HCT116 (cell line): Measurements from ENCODE around the gene HLA-DRB1. TPM values are rescaled to one million over a fixed set of nuclear protein-coding genes. Genes with fewer than 3 reads are reported as not detected.
A peak's percentile ranks its signal among the peaks of the same experiment; 100 is the strongest.

ENCODE experiments used
- ATAC-seq: fragments of 200-7000 bp; cut with Tn5 transposase; 2 replicates; pipeline ENCODE4 v1.9.1; 2020; ENCODE audit warnings: mild to moderate bottlenecking, moderate library complexity
- BruUV-seq: library from RNA; stranded (reverse); fragments of 400-500 nt; replicated peaks from 2 replicates; lab custom pipeline; 2021; lab: Mats Ljungman, UMichigan
- CTCF ChIA-PET: fragments of 300-600 bp; sonication (Branson Sonifier 250); formaldehyde crosslinking; loops from one replicate; lab custom pipeline; 2021; ENCODE audit warnings: antibody characterized with exemption; lab: Charles Lee
- POLR2A ChIA-PET: fragments of 300-600, 350-600 bp; sonication (Branson Sonifier 250); formaldehyde crosslinking; loops from one replicate; lab custom pipeline; 2021; ENCODE audit warnings: antibody characterized with exemption; lab: Charles Lee
- RAD21 ChIA-PET, 2 experiments: fragments of 300-600 bp; sonication (Branson Sonifier 250); formaldehyde crosslinking; loops; one replicate each; lab custom pipeline; 2023; ENCODE audit warnings: low total read pairs in 2 of 2; ENCODE audit not compliant: uncharacterized antibody in 2 of 2, unreplicated experiment in 2 of 2, low non-redundant PET in 1 of 2; lab: Charles Lee
- DNase-seq: peaks from one replicate; pipeline ENCODE4 v3.0.0-alpha.2; 2010; ENCODE audit warnings: low read depth, low spot score
- H2AFZ ChIP-seq: fragments of 200-600 bp; shearing (Covaris generic), sonication (generic); 2 replicates; pipeline ENCODE4 v1.6.1; 2017; ENCODE audit warnings: low read depth, mixed run types, mixed read lengths, antibody characterized with exemption, low read length; ENCODE audit not compliant: poor library complexity, severe bottlenecking
- H3K27ac ChIP-seq: 2 replicates; pipeline ENCODE4 v1.5.1; 2012; ENCODE audit warnings: low read depth, low read length
- H3K27me3 ChIP-seq: fragments of 200-600 bp; sonication (generic); 2 replicates; pipeline ENCODE4 v1.6.1; 2016; ENCODE audit warnings: mixed run types, low read length, mixed read lengths; ENCODE audit not compliant: insufficient read depth
- H3K36me3 ChIP-seq, 2 experiments: fragments of 200-500 bp in 1 of 2; fragments of 200-600 bp in 1 of 2; sonication (Bioruptor generic) in 1 of 2; sonication (generic) in 1 of 2; 2 replicates each; pipeline versions ENCODE4 v1.5.1 to v1.6.1; 2014 to 2016; ENCODE audit warnings: low read length in 2 of 2, inconsistent platforms in 1 of 2, mixed read lengths in 1 of 2, mixed run types in 1 of 2; ENCODE audit not compliant: insufficient read depth in 2 of 2, control insufficient read depth in 1 of 2
- H3K4me1 ChIP-seq, 2 experiments: fragments of 200-600 bp in 1 of 2; sonication (generic) in 1 of 2; 2 replicates each; pipeline versions ENCODE4 v1.5.1 to v1.6.1; 2012 to 2017; ENCODE audit warnings: low read length in 2 of 2, inconsistent platforms in 1 of 2, mild to moderate bottlenecking in 1 of 2, mixed read lengths in 1 of 2, mixed run types in 1 of 2, moderate library complexity in 1 of 2; ENCODE audit not compliant: insufficient read depth in 2 of 2, control insufficient read depth in 1 of 2
- H3K4me2 ChIP-seq: fragments of 200-600 bp; sonication (generic); 2 replicates; pipeline ENCODE4 v1.6.1; 2017; ENCODE audit warnings: mixed run types, low read length, mixed read lengths
- H3K4me3 ChIP-seq, 2 experiments: fragments of 200-600 bp in 1 of 2; sonication (generic) in 1 of 2; replicated peaks in 1 of 2; 2 replicates each; pipeline ENCODE4 v1.5.1; 2011 to 2016; ENCODE audit warnings: low read length in 2 of 2, control low read depth in 1 of 2, low read depth in 1 of 2, mild to moderate bottlenecking in 1 of 2, mixed read lengths in 1 of 2, mixed run types in 1 of 2
- H3K79me2 ChIP-seq: fragments of 200-600 bp; sonication (generic); 2 replicates; pipeline ENCODE4 v1.6.1; 2017; ENCODE audit warnings: mild to moderate bottlenecking, mixed run types, low read length, moderate library complexity, mixed read lengths; ENCODE audit not compliant: insufficient read depth
- H3K9ac ChIP-seq: fragments of 200-600 bp; sonication (generic); 2 replicates; pipeline ENCODE4 v1.6.1; 2016; ENCODE audit warnings: low read length, mixed read lengths
- H3K9me2 ChIP-seq: fragments of 200-600 bp; sonication (generic), shearing (Covaris generic); 2 replicates; pipeline ENCODE4 v1.6.1; 2017; ENCODE audit warnings: mixed run types, mild to moderate bottlenecking, moderate library complexity; ENCODE audit not compliant: insufficient read depth
- H3K9me3 ChIP-seq, 2 experiments: fragments of 200-500 bp in 1 of 2; fragments of 200-600 bp in 1 of 2; sonication (Bioruptor generic) in 1 of 2; sonication (generic) in 1 of 2; 2 replicates each; pipeline ENCODE4 v1.6.1; 2014 to 2017; ENCODE audit warnings: low read length in 2 of 2, mixed read lengths in 2 of 2, inconsistent platforms in 1 of 2, low read depth in 1 of 2, mild to moderate bottlenecking in 1 of 2, mixed run types in 1 of 2, moderate library complexity in 1 of 2; ENCODE audit not compliant: control insufficient read depth in 1 of 2, insufficient read depth in 1 of 2
- H4K20me1 ChIP-seq: fragments of 200-600 bp; sonication (generic), shearing (Covaris generic); 2 replicates; pipeline ENCODE4 v1.6.1; 2017; ENCODE audit warnings: mixed run types, mild to moderate bottlenecking, moderate library complexity; ENCODE audit not compliant: insufficient read depth
- ATF3 ChIP-seq: IDR thresholded peaks from 2 replicates; pipeline ENCODE4 v1.6.1; 2012
- CBX3 ChIP-seq: IDR thresholded peaks from 2 replicates; pipeline ENCODE4 v1.6.1; 2012; ENCODE audit warnings: low read depth
- CTCF ChIP-seq, 3 experiments: fragments of 200-600 bp in 1 of 3; sonication (generic) in 1 of 3; IDR thresholded peaks in 2 of 3; conservative IDR thresholded peaks in 1 of 3; 2 replicates each; pipeline ENCODE4 v1.5.1; 2012 to 2017; ENCODE audit warnings: low read depth in 2 of 3, low read length in 2 of 3, antibody characterized with exemption in 1 of 3, borderline replicate concordance in 1 of 3, control low read depth in 1 of 3, mild to moderate bottlenecking in 1 of 3, mixed read lengths in 1 of 3, mixed run types in 1 of 3, moderate library complexity in 1 of 3; ENCODE audit not compliant: insufficient read depth in 1 of 3
- EGR1 ChIP-seq: IDR thresholded peaks from 2 replicates; pipeline ENCODE4 v1.6.1; 2012; ENCODE audit warnings: low read depth
- ELF1 ChIP-seq: IDR thresholded peaks from 2 replicates; pipeline ENCODE4 v1.6.1; 2012; ENCODE audit warnings: low read depth, borderline replicate concordance
- EZH2 ChIP-seq: fragments of 200-600 bp; sonication (generic); IDR thresholded peaks from 2 replicates; pipeline ENCODE4 v1.6.1; 2017; ENCODE audit warnings: antibody characterized with exemption, mixed run types
- EZH2phosphoT487 ChIP-seq: fragments of 200-600 bp; IDR thresholded peaks from 2 replicates; pipeline ENCODE4 v1.6.1; 2018; ENCODE audit warnings: antibody characterized with exemption, borderline replicate concordance
- FOSL1 ChIP-seq: IDR thresholded peaks from 2 replicates; pipeline ENCODE4 v1.6.1; 2012; ENCODE audit warnings: low read depth
- JUND ChIP-seq: IDR thresholded peaks from 2 replicates; pipeline ENCODE4 v1.6.1; 2012
- MAX ChIP-seq: IDR thresholded peaks from 2 replicates; pipeline ENCODE4 v1.6.1; 2012
- POLR2A ChIP-seq: IDR thresholded peaks from 2 replicates; pipeline ENCODE4 v1.7.0; 2011; ENCODE audit warnings: borderline replicate concordance; ENCODE audit not compliant: insufficient read depth, insufficient read length; ENCODE audit errors: extremely low read depth
- POLR2AphosphoS5 ChIP-seq: IDR thresholded peaks from 2 replicates; pipeline ENCODE4 v1.6.1; 2011; ENCODE audit warnings: mild to moderate bottlenecking, low read depth, low read length, moderate library complexity
- RAD21 ChIP-seq: IDR thresholded peaks from 2 replicates; pipeline ENCODE4 v1.6.1; 2012; ENCODE audit warnings: low read depth, mild to moderate bottlenecking
- REST ChIP-seq: IDR thresholded peaks from 2 replicates; pipeline ENCODE4 v1.6.1; 2012; ENCODE audit warnings: low read depth
- SP1 ChIP-seq: IDR thresholded peaks from 2 replicates; pipeline ENCODE4 v1.6.1; 2012; ENCODE audit warnings: low read depth
- SRF ChIP-seq: IDR thresholded peaks from 2 replicates; pipeline ENCODE4 v1.6.1; 2012; ENCODE audit warnings: low read depth
- TCF7L2 ChIP-seq: IDR thresholded peaks from 2 replicates; pipeline ENCODE4 v1.7.0; 2011; ENCODE audit warnings: borderline replicate concordance, inconsistent platforms; ENCODE audit not compliant: insufficient read depth, insufficient read length; ENCODE audit errors: extremely low read depth
- ZBTB33 ChIP-seq: IDR thresholded peaks from 2 replicates; pipeline ENCODE4 v1.6.1; 2011; ENCODE audit warnings: mild to moderate bottlenecking, low read length, moderate library complexity; ENCODE audit not compliant: insufficient replicate concordance; ENCODE audit errors: extremely low read depth
- ZFX ChIP-seq: fragments of 450-650 bp; IDR thresholded peaks from 2 replicates; pipeline ENCODE4 v1.6.1; 2017
- ZNF274 ChIP-seq: fragments of 200-500 bp; sonication (Bioruptor generic); IDR thresholded peaks from 2 replicates; pipeline ENCODE4 v1.6.1; 2014; ENCODE audit warnings: mild to moderate bottlenecking, low read depth, low read length, inconsistent platforms
- intact Hi-C: fragments of 100-400 bp; cut with micrococcal nuclease; formaldehyde crosslinking; loops from 2 replicates; pipeline ENCODE4 v1.10.0; 2022
- total RNA-seq: library from RNA; stranded (reverse); gene quantifications from one replicate; pipeline ENCODE4 v1.2.1, GENCODE V29; 2021; ENCODE audit not compliant: unreplicated experiment

Gene HLA-DRB1
- total RNA-seq, 1 experiment from 2014 or later = 2.7 TPM

- POLR2A ChIA-PET = no interaction called here
- H2AFZ ChIP-seq = peak overlapping the region; percentile 36
Measured at GRCh38 chr6:32610682-32611296, 21.1 kb upstream of the HLA-DRB1 start.

More at GRCh38 chr6:32610682-32611296, 21.1 kb upstream of the HLA-DRB1 start:
- Histone ChIP-seq H3K4me2 (peak overlapping the region; percentile 80; the same call in 1 of the 2 replicates), H3K27ac (no peak overlapping the region), H3K4me1 (peaks cover 0 to 10% of the 10 kb centered on the region in 2 experiments; a peak in 3 of 4 replicates), H3K27me3 (no peaks in the 10 kb centered on the region), H3K9ac (no peak overlapping the region), H3K36me3 (no peaks in the 10 kb centered on the region), H3K79me2 (no peaks in the 10 kb centered on the region), H3K9me3 (no peaks in the 10 kb centered on the region), H3K9me2 (no peaks in the 10 kb centered on the region), H4K20me1 (no peaks in the 10 kb centered on the region), H3K4me3 (no peak overlapping the region)
- RAD21 ChIA-PET = no interaction called here
- CTCF ChIA-PET = no interaction called here
- TF ChIP-seq ATF3 (no peak), EGR1 (no peak), CBX3 (no peak), SP1 (no peak), POLR2AphosphoS5 (no peak), REST (no peak), ZNF274 (no peak), EZH2 (no peak), ZFX (no peak), TCF7L2 (no peak), CTCF (IDR thresholded peaks at IDR 0.05 in 2 of 3, conservative IDR thresholded peaks at IDR 0.05 in 1 of 3; ENCODE audit: borderline replicate concordance in 1 of 3, insufficient read depth in 1 of 3, low read depth in 2 of 3, low read length in 2 of 3) (no peak), ZBTB33 (no peak), FOSL1 (no peak), SRF (no peak), RAD21 (no peak), MAX (no peak), ELF1 (no peak), POLR2A (no peak), EZH2phosphoT487 (no peak), JUND (no peak)
- no TSS peak for BruUV-seq
- ATAC-seq (no peak), DNase-seq (no peak)
- intact Hi-C loops = no loop called here
